SK-N-SH treated with all-trans-retinoic acid at 6 μM for 48 hours (cell line): ENCODE results near the gene TCEA3.

Experiments
- ATAC-seq: fragments of 200-7000 bp; cut with Tn5 transposase; 3 replicates; pipeline ENCODE4 v1.9.1; 2020; ENCODE audit warnings: mild to moderate bottlenecking, moderate library complexity
- BACH2 ChIP-seq: fragments of 250-450 bp; sonication (Bioruptor Pico); IDR thresholded peaks from 2 replicates; pipeline ENCODE4 v1.9.0; 2021; ENCODE audit warnings: mild to moderate bottlenecking, borderline replicate concordance
- CREB5 ChIP-seq: fragments of 250-450 bp; sonication (Bioruptor Pico); IDR thresholded peaks from 2 replicates; pipeline ENCODE4 v1.5.1; 2020; ENCODE audit warnings: low read depth, mild to moderate bottlenecking, moderate library complexity
- CSDC2 ChIP-seq: fragments of 250-450 bp; sonication (Bioruptor Pico); IDR thresholded peaks from 2 replicates; pipeline ENCODE4 v1.5.0; 2020; ENCODE audit warnings: mild to moderate bottlenecking, moderate library complexity
- GLIS3 ChIP-seq: fragments of 250-450 bp; sonication (Bioruptor Pico); IDR thresholded peaks from 2 replicates; pipeline ENCODE4 v1.5.0; 2020; ENCODE audit warnings: mild to moderate bottlenecking, moderate library complexity
- ISL1 ChIP-seq: fragments of 250-450 bp; sonication (Bioruptor Pico); IDR thresholded peaks from 2 replicates; pipeline ENCODE4 v2.1.2; 2022; ENCODE audit warnings: mild to moderate bottlenecking, moderate library complexity
- PATZ1 ChIP-seq: fragments of 250-450 bp; sonication (Bioruptor Pico); IDR thresholded peaks from 2 replicates; pipeline ENCODE4 v1.8.0; 2020; ENCODE audit warnings: mild to moderate bottlenecking, moderate library complexity, borderline replicate concordance
- POU6F1 ChIP-seq: fragments of 250-450 bp; sonication (Bioruptor Pico); IDR thresholded peaks from 2 replicates; pipeline ENCODE4 v1.8.0; 2021; ENCODE audit warnings: low read depth, mild to moderate bottlenecking, moderate library complexity, borderline replicate concordance
- PPARA ChIP-seq: fragments of 250-450 bp; sonication (Bioruptor Pico); IDR thresholded peaks from 2 replicates; pipeline ENCODE4 v1.5.0; 2020; ENCODE audit warnings: mild to moderate bottlenecking, borderline replicate concordance
- RARB ChIP-seq: fragments of 250-450 bp; sonication (Bioruptor Pico); IDR thresholded peaks from 2 replicates; pipeline ENCODE4 v1.8.0; 2021; ENCODE audit warnings: mild to moderate bottlenecking, moderate library complexity
- SNAI2 ChIP-seq: fragments of 250-450 bp; sonication (Bioruptor Pico); IDR thresholded peaks from 2 replicates; pipeline ENCODE4 v1.5.0; 2020; ENCODE audit warnings: mild to moderate bottlenecking, moderate library complexity
- TCF4 ChIP-seq: fragments of 250-450 bp; sonication (Bioruptor Pico); IDR thresholded peaks from 2 replicates; pipeline ENCODE4 v1.8.0; 2021; ENCODE audit warnings: mild to moderate bottlenecking, moderate library complexity, borderline replicate concordance
- TSHZ2 ChIP-seq: fragments of 250-450 bp; sonication (Bioruptor Pico); IDR thresholded peaks from 2 replicates; pipeline ENCODE4 v1.5.0; 2020; ENCODE audit warnings: mild to moderate bottlenecking, moderate library complexity
- ZC3H10 ChIP-seq: fragments of 250-450 bp; sonication (Bioruptor Pico); IDR thresholded peaks from 2 replicates; pipeline ENCODE4 v1.5.1; 2021; ENCODE audit warnings: mild to moderate bottlenecking, moderate library complexity
- ZFP3 ChIP-seq: fragments of 250-450 bp; sonication (Bioruptor Pico); IDR thresholded peaks from 2 replicates; pipeline ENCODE4 v1.5.0; 2020; ENCODE audit warnings: mild to moderate bottlenecking, moderate library complexity
- ZFP30 ChIP-seq: fragments of 450-650 bp; formaldehyde crosslinking; IDR thresholded peaks from 2 replicates; pipeline ENCODE4 v1.5.0; 2022; ENCODE audit warnings: mild to moderate bottlenecking, moderate library complexity
- ZNF565 ChIP-seq: fragments of 450-650 bp; formaldehyde crosslinking; conservative IDR thresholded peaks from 2 replicates; pipeline ENCODE4 v1.5.0; 2020; ENCODE audit warnings: low read depth, mild to moderate bottlenecking, moderate library complexity
- ZNF70 ChIP-seq: fragments of 450-650 bp; formaldehyde crosslinking; IDR thresholded peaks from 2 replicates; pipeline ENCODE4 v1.5.0; 2020; ENCODE audit warnings: mild to moderate bottlenecking, moderate library complexity
- TF ChIP-seq, protein P1 (sequence below): fragments of 250-450 bp; sonication (Bioruptor Pico); IDR thresholded peaks from 2 replicates; pipeline ENCODE4 v1.5.1; 2021; ENCODE audit warnings: mild to moderate bottlenecking, moderate library complexity

The TCEA3 gene

DNA sequence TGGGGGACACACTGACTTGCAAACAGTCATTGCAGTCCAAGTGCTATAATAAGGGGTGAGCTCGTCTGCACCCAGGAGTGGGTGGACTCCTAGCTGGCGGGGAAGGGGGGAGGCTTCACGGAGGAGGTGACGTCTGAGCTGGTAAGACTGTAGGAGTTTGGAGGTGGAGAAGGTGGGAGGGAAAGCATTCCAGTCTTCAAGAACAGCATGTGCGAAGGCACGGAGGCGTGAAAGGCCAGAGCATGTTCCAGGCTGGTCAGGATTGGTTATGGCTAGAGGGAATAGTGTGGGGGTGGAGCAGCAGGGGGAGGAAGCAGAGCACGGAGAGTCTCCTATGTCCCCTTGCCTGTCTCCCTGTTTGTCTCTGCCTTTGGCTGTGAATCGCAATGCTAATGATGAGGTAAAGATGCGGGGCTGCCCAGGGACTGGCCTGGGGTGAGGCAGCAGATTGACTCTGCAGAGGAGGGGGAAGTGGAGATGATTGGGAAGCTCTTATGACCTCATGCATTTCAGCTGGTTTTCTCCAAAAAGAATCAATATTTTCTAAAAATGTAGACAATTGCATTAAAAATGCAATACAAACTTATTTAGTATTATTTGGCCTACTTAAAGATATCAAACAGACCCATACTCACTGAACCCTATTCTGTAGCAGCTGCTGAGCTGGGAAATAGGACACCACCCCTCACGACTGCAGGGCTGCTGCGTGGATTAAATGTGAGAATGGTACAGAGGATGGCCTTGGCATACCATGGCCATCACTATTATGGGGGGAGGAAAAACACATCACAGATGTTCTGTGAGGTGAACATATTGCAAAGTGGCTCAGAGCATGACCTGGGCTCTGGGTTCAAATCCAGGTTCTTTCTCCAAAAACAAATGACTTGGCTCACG is 52.3 kb downstream of the TCEA3 start (continued):
- TF ChIP-seq PATZ1 (CRISPR knock-in tag) = no peak

- no peak for TF ChIP-seq TCF4
- no peak for TF ChIP-seq CREB5
- no peak for TF ChIP-seq POU6F1 (CRISPR knock-in tag)
- TF ChIP-seq, protein P1, sequence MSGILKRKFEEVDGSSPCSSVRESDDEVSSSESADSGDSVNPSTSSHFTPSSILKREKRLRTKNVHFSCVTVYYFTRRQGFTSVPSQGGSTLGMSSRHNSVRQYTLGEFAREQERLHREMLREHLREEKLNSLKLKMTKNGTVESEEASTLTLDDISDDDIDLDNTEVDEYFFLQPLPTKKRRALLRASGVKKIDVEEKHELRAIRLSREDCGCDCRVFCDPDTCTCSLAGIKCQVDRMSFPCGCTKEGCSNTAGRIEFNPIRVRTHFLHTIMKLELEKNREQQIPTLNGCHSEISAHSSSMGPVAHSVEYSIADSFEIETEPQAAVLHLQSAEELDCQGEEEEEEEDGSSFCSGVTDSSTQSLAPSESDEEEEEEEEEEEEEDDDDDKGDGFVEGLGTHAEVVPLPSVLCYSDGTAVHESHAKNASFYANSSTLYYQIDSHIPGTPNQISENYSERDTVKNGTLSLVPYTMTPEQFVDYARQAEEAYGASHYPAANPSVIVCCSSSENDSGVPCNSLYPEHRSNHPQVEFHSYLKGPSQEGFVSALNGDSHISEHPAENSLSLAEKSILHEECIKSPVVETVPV = no peak
- no peak for TF ChIP-seq ZNF565 (CRISPR knock-in tag)
- no peak for TF ChIP-seq ISL1 (CRISPR knock-in tag)
- no peak for TF ChIP-seq SNAI2
- no peak for TF ChIP-seq GLIS3
- no peak for TF ChIP-seq ZC3H10 (CRISPR knock-in tag)
- no peak for TF ChIP-seq RARB (CRISPR knock-in tag)
- ATAC-seq = no peak
Measured at GRCh38 chr1:23370709-23371584, 53.6 kb downstream of the TCEA3 start.

GRCh38 chr1:23370330-23370708 is 54.2 kb downstream of the TCEA3 start:
- TF ChIP-seq TSHZ2 (CRISPR knock-in tag) (no peak), CSDC2 (CRISPR knock-in tag) (no peak), ZNF70 (no peak), PPARA (CRISPR knock-in tag) (no peak), ZNF565 (CRISPR knock-in tag) (no peak), BACH2 (CRISPR knock-in tag) (no peak), ZFP3 (CRISPR knock-in tag) (no peak), CREB5 (no peak), ZFP30 (CRISPR knock-in tag) (no peak)

More at GRCh38 chr1:23370330-23370708, 54.2 kb downstream of the TCEA3 start:
- no peak for ATAC-seq
